ENCODE data around the gene TRIB2. TPM values are rescaled to one million over a fixed set of nuclear protein-coding genes. Genes with fewer than 3 reads are reported as not detected.

Gene TRIB2
- total RNA-seq, 4 donors from 2014 or later = 23.8 to 83.6 (median 40.1) TPM

GRCh38 chr2:12764075-12764730, 47.5 kb downstream of the TRIB2 start:
- intact Hi-C loops (cut with DNase I; ENCODE audit: low total_unique reads) = no loop called here
- Histone ChIP-seq H3K4me3 (no peak overlapping the region), H3K4me1 (no peaks in the 10 kb centered on the region), H3K27ac (no peak overlapping the region), H3K27me3 (no peaks in the 10 kb centered on the region), H3K9me3 (no peaks in the 10 kb centered on the region), H3K36me3 (no peaks in the 10 kb centered on the region)
- TF ChIP-seq CTCF (IDR thresholded peaks at IDR 0.05) (no peak), POLR2A (IDR thresholded peaks at IDR 0.05) (no peak)
- DNase-seq = no peak

- Histone ChIP-seq H3K36me3 (no peaks in the 10 kb centered on the region), H3K4me1 (no peaks in the 10 kb centered on the region), H3K4me3 (no peak overlapping the region), H3K27ac (no peak overlapping the region), H3K9me3 (no peaks in the 10 kb centered on the region), H3K27me3 (no peaks in the 10 kb centered on the region)
- DNase-seq = no peak
- TF ChIP-seq POLR2A (IDR thresholded peaks at IDR 0.05) = no peak
- no peak for TF ChIP-seq CTCF (IDR thresholded peaks at IDR 0.05)
- intact Hi-C loops (cut with DNase I; ENCODE audit: low total_unique reads) = no loop called here
Measured at GRCh38 chr2:12764849-12765605, 48.3 kb downstream of the TRIB2 start.

- intact Hi-C loops (cut with DNase I; ENCODE audit: low total_unique reads) = no loop called here
- H3K27ac ChIP-seq = no peak overlapping the region
- H3K4me3 ChIP-seq = no peak overlapping the region
- no peaks in the 10 kb centered on the region for H3K4me1 ChIP-seq
- H3K9me3 ChIP-seq = no peaks in the 10 kb centered on the region
- no peak for TF ChIP-seq POLR2A (IDR thresholded peaks at IDR 0.05)
- no peak for TF ChIP-seq CTCF (IDR thresholded peaks at IDR 0.05)
- DNase-seq = no peak
- no peaks in the 10 kb centered on the region for H3K27me3 ChIP-seq
- no peaks in the 10 kb centered on the region for H3K36me3 ChIP-seq
Measured at GRCh38 chr2:12766421-12766879, 49.7 kb downstream of the TRIB2 start.

- TF ChIP-seq CTCF (IDR thresholded peaks at IDR 0.05) = no peak
- TF ChIP-seq POLR2A (IDR thresholded peaks at IDR 0.05) = no peak
- no peak for DNase-seq
- no peaks in the 10 kb centered on the region for H3K4me1 ChIP-seq
- H3K27ac ChIP-seq = no peak overlapping the region
- no peaks in the 10 kb centered on the region for H3K9me3 ChIP-seq
- H3K4me3 ChIP-seq = no peak overlapping the region
- no peaks in the 10 kb centered on the region for H3K27me3 ChIP-seq
- intact Hi-C loops (cut with DNase I; ENCODE audit: low total_unique reads) = no loop called here
- no peaks in the 10 kb centered on the region for H3K36me3 ChIP-seq
Measured at GRCh38 chr2:12767541-12767940, 50.8 kb downstream of the TRIB2 start.

GRCh38 chr2:12767996-12768624, 51.4 kb downstream of the TRIB2 start:
- no peak overlapping the region for H3K27ac ChIP-seq
- intact Hi-C loops (cut with DNase I; ENCODE audit: low total_unique reads) = no loop called here
- no peaks in the 10 kb centered on the region for H3K9me3 ChIP-seq
- H3K4me3 ChIP-seq = no peak overlapping the region
- H3K27me3 ChIP-seq = no peaks in the 10 kb centered on the region
- H3K4me1 ChIP-seq = no peaks in the 10 kb centered on the region
- no peaks in the 10 kb centered on the region for H3K36me3 ChIP-seq
- DNase-seq = no peak
- TF ChIP-seq POLR2A (IDR thresholded peaks at IDR 0.05) (no peak), CTCF (IDR thresholded peaks at IDR 0.05) (no peak)

Data from uterus (tissue), 4 donors.